Stimulated activated CD4-positive, alpha-beta T cell treated with anti-CD3 and anti-CD28 coated beads, Interleukin-1b, Interleukin-23, amount 100 ng/mL, for 24 hours (primary cell): ENCODE measurements around the gene ZC3H18.

ENCODE experiments used
- DNase-seq, 4 experiments: peaks; one replicate each; pipeline ENCODE4 v3.0.0-alpha.2; 2020; ENCODE audit warnings: low read depth in 4 of 4, low spot score in 1 of 4

The ZC3H18 gene

DNA sequence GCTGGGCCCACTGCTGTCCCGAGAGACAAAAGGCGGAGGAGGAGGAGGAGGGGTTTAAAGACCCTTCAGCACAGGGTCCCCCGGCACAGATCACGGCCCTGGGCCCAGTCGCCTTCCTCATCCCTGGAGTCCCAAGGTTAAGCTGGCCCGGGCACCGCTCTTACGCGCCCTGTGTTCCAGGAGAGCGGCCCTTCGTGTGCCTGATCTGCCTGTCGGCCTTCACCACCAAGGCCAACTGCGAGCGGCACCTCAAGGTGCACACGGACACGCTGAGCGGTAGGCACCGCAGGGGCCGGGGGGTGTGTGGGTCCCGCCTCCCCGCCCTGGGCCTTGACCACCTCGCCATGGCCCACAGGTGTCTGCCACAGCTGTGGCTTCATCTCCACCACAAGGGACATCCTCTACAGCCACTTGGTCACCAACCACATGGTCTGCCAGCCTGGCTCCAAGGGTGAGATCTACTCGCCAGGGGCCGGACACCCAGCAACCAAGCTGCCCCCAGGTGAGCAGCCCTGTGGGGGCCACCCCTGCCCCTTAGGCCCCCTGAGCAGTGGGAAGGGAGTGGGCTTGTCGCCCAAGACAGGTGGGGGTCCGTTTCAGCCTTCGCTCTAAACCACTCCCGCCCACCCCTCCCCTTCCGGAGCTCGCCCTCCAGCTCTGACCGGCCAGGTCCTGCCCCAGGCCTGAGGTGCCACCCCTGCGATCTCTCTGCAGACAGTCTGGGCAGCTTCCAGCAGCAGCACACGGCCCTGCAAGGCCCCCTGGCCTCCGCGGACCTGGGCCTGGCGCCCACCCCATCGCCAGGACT lies 37.6 kb upstream of the ZC3H18 start:
- DNase-seq, result no peak

DNA sequence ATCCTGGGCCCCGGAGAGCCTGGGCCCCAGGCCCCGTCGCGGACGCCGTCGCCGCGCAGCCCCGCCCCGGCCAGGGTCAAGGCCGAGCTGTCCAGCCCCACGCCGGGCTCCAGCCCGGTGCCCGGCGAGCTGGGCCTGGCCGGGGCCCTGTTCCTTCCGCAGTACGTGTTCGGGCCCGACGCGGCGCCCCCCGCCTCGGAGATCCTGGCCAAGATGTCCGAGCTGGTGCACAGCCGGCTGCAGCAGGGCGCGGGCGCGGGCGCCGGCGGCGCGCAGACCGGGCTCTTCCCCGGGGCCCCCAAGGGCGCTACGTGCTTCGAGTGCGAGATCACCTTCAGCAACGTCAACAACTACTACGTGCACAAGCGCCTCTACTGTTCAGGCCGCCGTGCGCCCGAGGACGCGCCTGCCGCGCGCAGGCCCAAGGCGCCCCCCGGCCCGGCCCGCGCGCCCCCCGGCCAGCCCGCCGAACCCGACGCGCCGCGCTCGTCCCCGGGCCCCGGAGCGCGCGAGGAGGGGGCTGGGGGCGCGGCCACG lies 36.8 kb upstream of the ZC3H18 start:
- DNase-seq, result no peak

GRCh38 chr16:88533932-88534637 lies 36.1 kb upstream of the ZC3H18 start:
- DNase-seq, result peak; percentile 40 to 75 (median 68)

GRCh38 chr16:88534638-88535190 lies 35.5 kb upstream of the ZC3H18 start:
- no peak for DNase-seq

DNA sequence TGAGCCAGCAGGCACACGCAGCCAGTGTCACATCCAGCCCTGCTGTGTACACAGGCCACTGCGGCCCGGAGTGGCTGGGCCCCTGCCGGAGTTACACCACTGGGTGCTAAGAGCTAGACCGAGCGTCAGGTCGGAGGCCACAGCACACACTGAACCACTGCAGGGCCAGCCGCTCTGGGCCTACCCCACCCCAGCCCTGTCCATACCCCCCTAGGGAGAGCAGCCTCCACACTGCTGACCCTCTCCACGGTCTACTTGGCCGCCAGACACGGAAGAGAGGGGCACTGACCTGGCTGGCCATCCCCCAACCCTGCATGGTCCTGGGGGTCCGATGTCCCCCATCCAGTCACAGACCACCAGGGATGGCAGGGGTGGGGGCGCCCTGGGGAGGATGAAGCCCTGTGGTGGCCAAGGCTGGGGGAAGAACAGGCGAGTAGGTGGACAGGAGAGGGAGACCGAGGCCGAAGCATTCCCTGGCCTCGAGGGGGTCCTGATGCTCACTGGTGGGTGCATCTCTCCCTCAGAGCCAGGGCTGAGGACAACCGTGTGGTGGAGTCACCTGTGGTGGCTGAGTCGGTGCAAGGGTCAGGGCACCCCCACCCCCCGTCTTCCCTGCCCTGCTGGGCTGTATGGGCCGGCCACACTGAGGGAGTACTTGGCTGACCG lies 34.9 kb upstream of the ZC3H18 start:
- no peak for DNase-seq

DNA sequence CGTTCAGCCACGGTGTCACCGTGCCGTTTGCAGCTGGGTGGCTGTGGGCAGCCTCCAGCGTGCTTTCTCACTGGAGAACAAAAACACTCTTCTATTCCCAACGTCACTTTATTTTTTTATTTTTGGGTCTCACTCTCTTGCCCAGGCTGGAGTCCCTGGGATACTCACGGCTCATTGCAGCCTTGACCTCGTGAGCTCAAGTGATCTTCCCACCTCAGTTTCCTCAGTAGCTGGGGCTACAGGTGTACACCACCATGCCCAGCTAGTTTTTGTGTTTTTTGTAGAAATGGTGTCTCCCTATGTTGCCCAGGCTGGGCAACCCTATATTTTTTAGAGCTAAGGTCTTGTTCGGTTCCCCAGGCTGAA lies 34.4 kb upstream of the ZC3H18 start:
- DNase-seq, result no peak

- no peak for DNase-seq
These were observed 33.7 kb upstream of the ZC3H18 start for GRCh38 chr16:88536510-88536909.

- no peak for DNase-seq
These were observed 33.0 kb upstream of the ZC3H18 start for GRCh38 chr16:88536971-88537751.

DNA sequence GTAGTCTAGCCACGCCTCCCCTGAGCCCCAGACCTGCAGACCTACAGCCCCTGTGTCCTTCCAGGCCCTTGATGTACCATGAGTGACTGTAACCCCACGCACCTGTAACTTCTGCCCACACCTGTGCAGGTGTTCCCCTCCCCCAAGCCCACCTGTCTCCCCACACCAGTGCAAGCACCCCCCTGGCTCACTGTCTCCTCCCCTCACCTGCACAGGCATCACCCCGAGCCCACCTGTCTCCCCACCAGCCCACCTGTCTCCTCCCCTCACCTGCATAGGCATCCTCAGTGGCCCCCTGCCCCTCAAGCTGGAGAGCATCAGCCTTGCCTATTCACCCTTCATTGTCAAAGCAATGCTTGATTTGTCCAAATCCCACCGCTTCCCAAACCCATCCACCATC lies 32.3 kb upstream of the ZC3H18 start:
- DNase-seq, result no peak

- no peak for DNase-seq
These were observed 31.7 kb upstream of the ZC3H18 start for GRCh38 chr16:88538366-88539060.

GRCh38 chr16:88539261-88539651 lies 30.9 kb upstream of the ZC3H18 start:
- DNase-seq, result no peak

- DNase-seq, result no peak
These were observed 30.4 kb upstream of the ZC3H18 start for GRCh38 chr16:88539652-88540345.

DNA sequence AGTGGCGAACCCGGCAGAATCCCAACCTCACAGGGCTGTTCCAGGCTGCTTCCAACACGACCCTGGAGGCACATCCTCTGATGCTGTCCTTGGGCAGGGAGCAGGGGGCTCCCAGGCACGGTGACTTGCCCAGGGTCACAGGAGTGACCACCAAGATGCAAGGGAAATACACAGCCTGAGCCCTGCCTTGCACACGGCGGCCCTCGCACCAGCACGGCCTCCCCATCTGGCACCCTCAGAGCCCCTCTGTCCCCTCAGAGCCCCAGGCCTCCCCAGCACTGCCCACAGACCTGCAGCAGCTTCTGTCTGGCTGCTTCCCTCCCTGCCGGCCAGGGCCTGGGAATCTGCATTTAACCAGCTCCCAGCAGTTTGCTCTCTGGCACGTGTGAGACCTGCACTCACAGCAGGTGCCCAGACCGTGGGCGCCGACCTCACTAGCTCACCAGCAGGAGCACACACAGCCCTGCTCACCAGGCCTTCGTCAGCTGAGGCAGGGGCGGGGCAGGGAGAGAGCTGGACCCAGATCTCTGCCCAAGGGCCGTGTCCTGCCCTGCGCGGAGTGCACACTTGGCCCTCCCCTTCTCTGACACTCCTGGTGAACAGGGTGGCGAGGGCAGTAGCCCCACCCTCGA lies 29.7 kb upstream of the ZC3H18 start:
- no peak for DNase-seq

DNA sequence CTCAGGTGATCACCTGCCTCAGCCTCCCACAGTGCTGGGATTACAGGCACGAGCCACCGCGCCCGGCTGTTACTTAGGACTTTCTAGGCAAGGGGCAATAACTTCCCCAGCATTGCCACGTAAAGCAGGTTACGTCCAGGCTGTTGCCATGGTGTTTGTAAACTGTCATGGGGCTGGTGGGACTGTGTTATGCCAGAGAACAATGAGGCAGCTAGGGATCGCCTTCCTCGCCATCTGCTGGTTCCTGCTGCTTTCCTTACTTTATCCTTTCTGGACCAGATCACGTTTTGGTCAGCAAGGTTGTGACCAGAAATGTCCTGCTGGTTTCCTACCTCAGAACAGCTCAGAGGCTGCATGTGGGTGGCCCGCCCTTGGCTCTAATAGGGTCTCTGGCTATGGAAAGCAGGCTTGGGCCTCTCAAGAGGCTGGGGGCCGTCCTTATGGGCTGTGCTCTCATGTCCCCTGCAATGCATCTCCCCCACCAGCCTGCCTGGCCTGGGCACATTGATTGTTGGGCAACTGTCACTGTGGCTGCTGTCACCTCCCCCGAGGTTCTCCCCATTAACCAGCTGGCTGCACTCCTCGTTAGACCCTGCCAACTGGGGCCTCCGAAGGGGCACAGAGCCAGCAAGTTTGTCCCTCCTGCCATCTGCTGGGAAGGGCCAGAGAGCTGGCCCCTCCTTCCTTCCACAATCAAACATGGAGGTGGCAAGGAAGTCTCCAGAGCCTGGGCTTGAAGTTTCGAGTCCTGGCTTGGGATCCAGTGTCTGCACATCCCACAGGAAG lies 28.2 kb upstream of the ZC3H18 start:
- DNase-seq, result no peak

DNA sequence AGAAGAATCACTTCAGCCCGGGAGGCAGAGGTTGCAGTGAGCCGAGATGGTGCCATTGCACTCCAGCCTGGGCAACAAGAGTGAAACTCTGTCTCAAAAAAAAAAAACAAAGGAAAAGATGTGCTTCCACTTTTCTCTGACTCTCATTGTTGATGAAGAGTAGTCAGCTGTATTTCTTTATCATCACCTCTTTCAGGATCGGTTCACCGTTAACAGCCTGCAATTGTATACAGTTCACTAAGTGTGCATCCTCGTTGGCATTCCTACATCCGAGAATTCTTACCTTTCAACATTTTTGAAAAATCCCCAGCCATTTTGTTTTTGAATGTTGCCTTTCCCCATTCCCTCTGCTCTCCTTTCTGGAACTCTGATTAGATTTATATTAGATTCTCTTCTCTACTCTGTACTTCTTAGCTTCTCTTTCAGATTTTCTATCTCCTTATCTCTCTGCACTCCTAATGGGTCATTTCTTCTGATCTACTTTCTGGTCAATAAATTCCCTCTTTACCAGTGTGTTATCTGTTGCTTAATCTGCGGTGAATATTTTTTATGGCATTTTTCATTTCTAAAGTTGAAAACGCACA lies 26.9 kb upstream of the ZC3H18 start:
- DNase-seq, result no peak

DNA sequence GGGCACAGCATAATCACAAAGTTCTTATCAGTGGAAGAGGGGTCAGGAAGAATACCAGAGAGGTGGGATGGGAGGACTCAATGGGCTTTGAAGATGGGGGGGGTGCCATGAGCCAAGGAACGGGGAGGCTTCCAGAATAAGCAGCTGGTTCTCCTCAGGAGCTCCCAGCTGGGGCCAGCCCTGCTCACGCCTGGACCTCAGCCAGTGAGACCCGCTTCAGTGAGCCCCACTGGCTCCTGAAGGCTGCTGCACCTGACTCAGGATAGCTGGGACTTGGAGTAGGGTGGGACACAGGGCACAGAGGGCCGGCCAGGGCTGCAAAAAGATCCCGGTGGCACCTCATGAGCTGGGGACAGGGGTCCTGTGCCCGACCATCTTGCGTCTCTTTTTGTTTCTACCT lies 24.4 kb upstream of the ZC3H18 start:
- no peak for DNase-seq

DNA sequence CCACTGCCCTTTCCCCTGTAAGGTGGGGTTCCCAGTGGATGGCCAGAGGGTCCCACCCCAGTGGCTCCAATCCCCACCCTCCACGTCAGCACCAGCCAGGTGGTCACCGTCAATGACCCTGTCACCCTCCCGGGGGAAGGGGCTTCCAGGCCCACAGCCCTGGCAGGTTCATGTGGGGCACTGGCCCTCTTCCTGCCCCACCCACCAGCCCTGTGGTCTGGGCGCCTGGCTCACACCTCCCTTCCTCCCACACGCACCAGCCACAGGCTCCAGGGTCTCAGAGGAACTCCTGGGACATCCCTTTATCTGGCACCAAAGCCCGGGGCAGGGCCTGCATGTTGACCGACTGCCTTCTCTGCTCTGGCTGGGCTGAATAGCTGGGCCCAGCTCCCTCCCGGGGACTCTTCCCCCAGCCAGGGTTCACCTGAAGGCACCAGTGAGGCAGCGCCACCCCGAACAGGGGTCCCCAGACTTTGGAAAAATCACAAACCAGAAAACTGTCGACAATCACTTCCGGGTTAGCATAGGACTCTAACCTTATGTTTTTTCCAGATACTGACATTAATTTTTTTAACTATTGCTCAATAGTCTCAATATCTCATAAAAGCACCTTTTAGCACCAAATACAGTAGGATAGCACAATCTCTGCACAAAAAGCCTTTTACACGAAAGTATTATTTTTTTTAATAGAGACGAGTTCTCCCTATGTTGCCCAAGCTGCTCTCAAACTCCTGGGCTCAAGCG lies 21.9 kb upstream of the ZC3H18 start:
- DNase-seq, result no peak
